ENCODE measurements around the gene CNTN4. TPM values are rescaled to one million over a fixed set of nuclear protein-coding genes. Genes with fewer than 3 reads are reported as not detected.

The CNTN4 gene
- total RNA-seq, 2 donors from 2014 or later = 0.62 to 0.79 TPM

GRCh38 chr3:2477620-2478019 is 379.0 kb downstream of the CNTN4 start:
- Mint-ChIP-seq H3K27ac (no peak overlapping the region), H3K4me3 (no peak overlapping the region), H3K9me3 (peaks cover 0 to 6% of the 10 kb centered on the region in 2 donors), H3K27me3 (ENCODE audit: low read depth) (no peaks in the 10 kb centered on the region), H3K36me3 (ENCODE audit: insufficient read depth in 2 of 2) (no peaks in the 10 kb centered on the region), H3K4me1 (ENCODE audit: low read depth) (no peaks in the 10 kb centered on the region)
- ATAC-seq (replicated peaks in 1 of 2) = no peak
- no peak for DNase-seq

GRCh38 chr3:2484162-2485026 is 385.7 kb downstream of the CNTN4 start:
- Mint-ChIP-seq H3K27ac (no peak overlapping the region), H3K27me3 (ENCODE audit: low read depth) (peaks cover 6% of the 10 kb centered on the region), H3K36me3 (ENCODE audit: insufficient read depth in 2 of 2) (no peaks in the 10 kb centered on the region), H3K4me3 (no peak overlapping the region), H3K4me1 (ENCODE audit: low read depth) (no peaks in the 10 kb centered on the region), H3K9me3 (peaks cover 0 to 3% of the 10 kb centered on the region in 2 donors)
- DNase-seq (no peak), ATAC-seq (replicated peaks in 1 of 2) (no peak)

GRCh38 chr3:2485027-2485375 is 386.3 kb downstream of the CNTN4 start:
- peaks cover 0 to 3% of the 10 kb centered on the region in 2 donors for H3K9me3 Mint-ChIP-seq
- DNase-seq (no peak), ATAC-seq (replicated peaks in 1 of 2) (no peak)
- peaks cover 6% of the 10 kb centered on the region for H3K27me3 Mint-ChIP-seq (ENCODE audit: low read depth)
- no peaks in the 10 kb centered on the region for H3K4me1 Mint-ChIP-seq (ENCODE audit: low read depth)
- H3K4me3 Mint-ChIP-seq = no peak overlapping the region
- H3K36me3 Mint-ChIP-seq (ENCODE audit: insufficient read depth in 2 of 2) = no peaks in the 10 kb centered on the region
- no peak overlapping the region for H3K27ac Mint-ChIP-seq

- Mint-ChIP-seq H3K27ac (no peak overlapping the region), H3K4me3 (no peak overlapping the region), H3K9me3 (peaks cover 0 to 2% of the 10 kb centered on the region in 2 donors), H3K36me3 (ENCODE audit: insufficient read depth in 2 of 2) (no peaks in the 10 kb centered on the region), H3K4me1 (ENCODE audit: low read depth) (no peaks in the 10 kb centered on the region), H3K27me3 (ENCODE audit: low read depth) (no peaks in the 10 kb centered on the region)
- DNase-seq (no peak), ATAC-seq (replicated peaks in 1 of 2) (no peak)
Measured at GRCh38 chr3:2495746-2496145, 397.1 kb downstream of the CNTN4 start.

GRCh38 chr3:2504912-2505311 is 406.2 kb downstream of the CNTN4 start:
- H3K27me3 Mint-ChIP-seq (ENCODE audit: low read depth) = no peaks in the 10 kb centered on the region
- no peaks in the 10 kb centered on the region for H3K4me1 Mint-ChIP-seq (ENCODE audit: low read depth)
- H3K9me3 Mint-ChIP-seq = no peaks in the 10 kb centered on the region
- ATAC-seq (replicated peaks in 1 of 2) (no peak), DNase-seq (no peak)
- H3K27ac Mint-ChIP-seq = no peak overlapping the region
- H3K4me3 Mint-ChIP-seq = no peak overlapping the region
- no peaks in the 10 kb centered on the region for H3K36me3 Mint-ChIP-seq (ENCODE audit: insufficient read depth in 2 of 2)

GRCh38 chr3:2506776-2507175 is 408.1 kb downstream of the CNTN4 start:
- Mint-ChIP-seq H3K4me1 (ENCODE audit: low read depth) (no peaks in the 10 kb centered on the region), H3K27me3 (ENCODE audit: low read depth) (no peaks in the 10 kb centered on the region), H3K27ac (no peak overlapping the region), H3K4me3 (no peak overlapping the region), H3K36me3 (ENCODE audit: insufficient read depth in 2 of 2) (no peaks in the 10 kb centered on the region), H3K9me3 (no peaks in the 10 kb centered on the region)
- no peak for DNase-seq
- ATAC-seq (replicated peaks in 1 of 2) = no peak

GRCh38 chr3:2510591-2511145 is 412.0 kb downstream of the CNTN4 start:
- Mint-ChIP-seq H3K36me3 (ENCODE audit: insufficient read depth in 2 of 2) (no peaks in the 10 kb centered on the region), H3K27me3 (ENCODE audit: low read depth) (no peaks in the 10 kb centered on the region), H3K27ac (no peak overlapping the region), H3K9me3 (no peaks in the 10 kb centered on the region), H3K4me1 (ENCODE audit: low read depth) (no peaks in the 10 kb centered on the region), H3K4me3 (no peak overlapping the region)
- DNase-seq (no peak), ATAC-seq (replicated peaks in 1 of 2) (no peak)

GRCh38 chr3:2511356-2511755 is 412.7 kb downstream of the CNTN4 start:
- H3K27ac Mint-ChIP-seq = no peak overlapping the region
- H3K9me3 Mint-ChIP-seq = no peaks in the 10 kb centered on the region
- H3K27me3 Mint-ChIP-seq (ENCODE audit: low read depth) = no peaks in the 10 kb centered on the region
- no peak overlapping the region for H3K4me3 Mint-ChIP-seq
- ATAC-seq (replicated peaks in 1 of 2) = no peak
- no peaks in the 10 kb centered on the region for H3K36me3 Mint-ChIP-seq (ENCODE audit: insufficient read depth in 2 of 2)
- DNase-seq = no peak
- no peaks in the 10 kb centered on the region for H3K4me1 Mint-ChIP-seq (ENCODE audit: low read depth)

GRCh38 chr3:2512881-2513280 is 414.2 kb downstream of the CNTN4 start:
- Mint-ChIP-seq H3K27me3 (ENCODE audit: low read depth) (no peaks in the 10 kb centered on the region), H3K27ac (no peak overlapping the region), H3K4me1 (ENCODE audit: low read depth) (no peaks in the 10 kb centered on the region), H3K9me3 (no peaks in the 10 kb centered on the region), H3K36me3 (ENCODE audit: insufficient read depth in 2 of 2) (no peaks in the 10 kb centered on the region), H3K4me3 (no peak overlapping the region)
- no peak for DNase-seq
- no peak for ATAC-seq (replicated peaks in 1 of 2)

GRCh38 chr3:2513986-2514385 is 415.3 kb downstream of the CNTN4 start:
- no peaks in the 10 kb centered on the region for H3K9me3 Mint-ChIP-seq
- no peak overlapping the region for H3K4me3 Mint-ChIP-seq
- no peak overlapping the region for H3K27ac Mint-ChIP-seq
- no peak for DNase-seq
- no peak for ATAC-seq (replicated peaks in 1 of 2)
- no peaks in the 10 kb centered on the region for H3K27me3 Mint-ChIP-seq (ENCODE audit: low read depth)
- H3K36me3 Mint-ChIP-seq (ENCODE audit: insufficient read depth in 2 of 2) = no peaks in the 10 kb centered on the region
- H3K4me1 Mint-ChIP-seq (ENCODE audit: low read depth) = no peaks in the 10 kb centered on the region

- H3K36me3 Mint-ChIP-seq (ENCODE audit: insufficient read depth in 2 of 2) = no peaks in the 10 kb centered on the region
- H3K9me3 Mint-ChIP-seq = no peaks in the 10 kb centered on the region
- no peaks in the 10 kb centered on the region for H3K27me3 Mint-ChIP-seq (ENCODE audit: low read depth)
- H3K27ac Mint-ChIP-seq = no peak overlapping the region
- H3K4me3 Mint-ChIP-seq = no peak overlapping the region
- H3K4me1 Mint-ChIP-seq (ENCODE audit: low read depth) = no peaks in the 10 kb centered on the region
- ATAC-seq (replicated peaks in 1 of 2) = no peak
- no peak for DNase-seq
Measured at GRCh38 chr3:2516762-2517441, 418.2 kb downstream of the CNTN4 start.

- Mint-ChIP-seq H3K4me1 (ENCODE audit: low read depth) (no peaks in the 10 kb centered on the region), H3K36me3 (ENCODE audit: insufficient read depth in 2 of 2) (no peaks in the 10 kb centered on the region), H3K27ac (no peak overlapping the region), H3K4me3 (no peak overlapping the region), H3K9me3 (no peaks in the 10 kb centered on the region), H3K27me3 (ENCODE audit: low read depth) (no peaks in the 10 kb centered on the region)
- no peak for ATAC-seq (replicated peaks in 1 of 2)
- DNase-seq = no peak
Measured at GRCh38 chr3:2517500-2518172, 419.0 kb downstream of the CNTN4 start.

GRCh38 chr3:2523281-2523836 is 424.7 kb downstream of the CNTN4 start:
- Mint-ChIP-seq H3K27ac (no peak overlapping the region), H3K36me3 (ENCODE audit: insufficient read depth in 2 of 2) (no peaks in the 10 kb centered on the region), H3K9me3 (peaks cover 0 to 1% of the 10 kb centered on the region in 2 donors), H3K27me3 (ENCODE audit: low read depth) (no peaks in the 10 kb centered on the region), H3K4me3 (no peak overlapping the region), H3K4me1 (ENCODE audit: low read depth) (no peaks in the 10 kb centered on the region)
- DNase-seq = no peak
- peak in 1 of 2 donors; percentile 49 for ATAC-seq (replicated peaks in 1 of 2)
